GM18499 (cell line): ENCODE results near the gene ANAPC5.
"Not testable (repeated sequence)": the region's sequence is repeated elsewhere in the genome, so short reads cannot be mapped to it uniquely, and the experiment has no call there.

Experiments
- ATAC-seq: cut with Tn5 transposase; IDR thresholded peaks from one replicate; pipeline ENCODE4 v1.9.1; 2021; ENCODE audit warnings: moderate number of reproducible peaks; ENCODE audit not compliant: insufficient read depth, unreplicated experiment

Gene ANAPC5

GRCh38 chr12:121351820-121352681 lies at the start of gene ANAPC5:
Gene ANAPC5, minus strand, starts transcription at chr12:121352411. Its CDS starts 71 bp downstream, at chr12:121352340.
- ATAC-seq = peak; percentile 93

- peak; percentile 37 for ATAC-seq
Measured at GRCh38 chr12:121400332-121401139, 48.3 kb upstream of the ANAPC5 start.

- ATAC-seq = peak; percentile 53
Measured at GRCh38 chr12:121399391-121400331, 47.5 kb upstream of the ANAPC5 start, which contains the start of gene RNF34. Gene RNF34, plus strand, starts transcription at chr12:121400118. Its CDS starts 95 bp downstream, at chr12:121400213.

GRCh38 chr12:121398355-121398754 lies 46.1 kb upstream of the ANAPC5 start:
- ATAC-seq = no peak

GRCh38 chr12:121397521-121397920 lies 45.3 kb upstream of the ANAPC5 start:
- ATAC-seq = no peak

- ATAC-seq = no peak
Measured at GRCh38 chr12:121392325-121392716, 40.1 kb upstream of the ANAPC5 start.

- no peak for ATAC-seq
Measured at GRCh38 chr12:121391619-121392324, 39.6 kb upstream of the ANAPC5 start.

- ATAC-seq = no peak
Measured at GRCh38 chr12:121390856-121391255, 38.6 kb upstream of the ANAPC5 start.

GRCh38 chr12:121388421-121388981 lies 36.3 kb upstream of the ANAPC5 start:
- ATAC-seq = no peak

GRCh38 chr12:121384891-121385290 lies 32.7 kb upstream of the ANAPC5 start:
- ATAC-seq = not testable (repeated sequence)

- no peak for ATAC-seq
Measured at GRCh38 chr12:121383601-121384021, 31.4 kb upstream of the ANAPC5 start.

GRCh38 chr12:121379945-121380344 lies 27.7 kb upstream of the ANAPC5 start:
- ATAC-seq = no peak

- ATAC-seq = no peak
Measured at GRCh38 chr12:121378736-121379135, 26.5 kb upstream of the ANAPC5 start.

GRCh38 chr12:121376754-121377697 lies 24.8 kb upstream of the ANAPC5 start:
- no peak for ATAC-seq

- not testable (repeated sequence) for ATAC-seq
Measured at GRCh38 chr12:121374945-121375584, 22.9 kb upstream of the ANAPC5 start.

- ATAC-seq = not testable (repeated sequence)
Measured at GRCh38 chr12:121374336-121374735, 22.1 kb upstream of the ANAPC5 start.

- no peak for ATAC-seq
Measured at GRCh38 chr12:121373755-121374154, 21.5 kb upstream of the ANAPC5 start.
